Fibroblast of upper back skin (primary cell): ENCODE measurements around the gene PFN1.
A peak's percentile ranks its signal among the peaks of the same experiment; 100 is the strongest.

Source experiments
- DNase-seq: peaks from one replicate; pipeline ENCODE4 v3.0.0-alpha.2; 2013

PFN1 gene

GRCh38 chr17:4967539-4968485 is 19.5 kb upstream of the PFN1 start, which contains the start of gene SPAG7:
SPAG7 (minus strand) TSS chr17:4967817; CDS start chr17:4967804, 13 bp downstream.
- DNase-seq = peak; percentile 96

GRCh38 chr17:4966844-4967538 is 18.7 kb upstream of the PFN1 start:
- DNase-seq = peak; percentile 100

- DNase-seq = no peak
Observed at GRCh38 chr17:4965311-4965986, 17.1 kb upstream of the PFN1 start.

GRCh38 chr17:4960279-4960922 is 12.1 kb upstream of the PFN1 start:
- DNase-seq = no peak

GRCh38 chr17:4959261-4959965 is 11.1 kb upstream of the PFN1 start:
- DNase-seq = no peak

- DNase-seq = no peak
Observed at GRCh38 chr17:4958102-4958501, 9.8 kb upstream of the PFN1 start.

GRCh38 chr17:4956493-4957061 is 8.2 kb upstream of the PFN1 start:
- no peak for DNase-seq

GRCh38 chr17:4955091-4955490 is 6.8 kb upstream of the PFN1 start:
- DNase-seq = no peak

- DNase-seq = peak; percentile 71
Observed at GRCh38 chr17:4953451-4953961, 5.2 kb upstream of the PFN1 start.

GRCh38 chr17:4951486-4951885 is 3.2 kb upstream of the PFN1 start:
- no peak for DNase-seq

GRCh38 chr17:4950746-4951204 is 2.4 kb upstream of the PFN1 start, which contains the start of gene ENO3:
ENO3 (plus strand) TSS chr17:4951119; CDS start chr17:4951830, 711 bp downstream.
- DNase-seq = no peak

GRCh38 chr17:4950075-4950745 is 1.9 kb upstream of the PFN1 start:
- DNase-seq = no peak

- DNase-seq = peak; percentile 63
Observed at GRCh38 chr17:4949321-4950074, 1.2 kb upstream of the PFN1 start.

GRCh38 chr17:4948931-4949320 is 596 bp upstream of the PFN1 start:
- DNase-seq = peak; percentile 92

GRCh38 chr17:4947411-4948165 is 742 bp downstream of the PFN1 start:
- peak; percentile 59 for DNase-seq

- DNase-seq = no peak
Observed at GRCh38 chr17:4947010-4947410, 1.3 kb downstream of the PFN1 start.

GRCh38 chr17:4946312-4946976 is 1.9 kb downstream of the PFN1 start:
- DNase-seq = no peak

- no peak for DNase-seq
Observed at GRCh38 chr17:4945944-4946280, 2.4 kb downstream of the PFN1 start.
